Ishikawa (cell line): ENCODE measurements around the gene SREBF1.

Experiments
- EGR1 ChIP-seq: IDR thresholded peaks from 2 replicates; pipeline ENCODE4 v1.6.1; 2012
- EP300 ChIP-seq: IDR thresholded peaks from 2 replicates; pipeline ENCODE4 v1.6.1; 2012; ENCODE audit warnings: borderline replicate concordance
- MAX ChIP-seq: IDR thresholded peaks from 2 replicates; pipeline ENCODE4 v1.6.1; 2012
- REST ChIP-seq: IDR thresholded peaks from 2 replicates; pipeline ENCODE4 v1.6.1; 2012; ENCODE audit warnings: low read depth, mild to moderate bottlenecking
- YY1 ChIP-seq: IDR thresholded peaks from 2 replicates; pipeline ENCODE4 v1.6.1; 2012; ENCODE audit warnings: low read depth
- ZBTB7A ChIP-seq: IDR thresholded peaks from 2 replicates; pipeline ENCODE4 v1.6.1; 2012; ENCODE audit warnings: low read depth

- TF ChIP-seq EGR1 (no peak), EP300 (no peak), ZBTB7A (no peak), REST (no peak), YY1 (no peak), MAX (no peak)
These were observed 4.8 kb upstream of the SREBF1 start for GRCh38 chr17:17841601-17842025.
